Tibial nerve (tissue), 4 donors: ENCODE data around the gene FNDC3B.

ENCODE experiments used
- EP300 ChIP-seq, 2 donors: sonication (generic); formaldehyde crosslinking; IDR thresholded peaks; one replicate each; pipeline ENCODE4 v1.6.1; 2017; ENCODE audit warnings: antibody characterized with exemption in 2 of 2, mild to moderate bottlenecking in 1 of 2
- POLR2A ChIP-seq, 2 donors: fragments of 450-650 bp; IDR thresholded peaks; one replicate each; pipeline ENCODE4 v1.6.1; 2017; ENCODE audit warnings: antibody characterized with exemption in 2 of 2, mild to moderate bottlenecking in 2 of 2, moderate library complexity in 2 of 2
- TF ChIP-seq, protein P1 (sequence below), 5 experiments: fragments of 200-600 bp in 3 of 5; fragments of 450-650 bp in 2 of 5; sonication (generic) in 3 of 5; IDR thresholded peaks; one replicate each; pipeline ENCODE4 v1.5.1; 2016 to 2019; ENCODE audit warnings: antibody characterized with exemption in 5 of 5, mild to moderate bottlenecking in 3 of 5, moderate library complexity in 2 of 5

DNA sequence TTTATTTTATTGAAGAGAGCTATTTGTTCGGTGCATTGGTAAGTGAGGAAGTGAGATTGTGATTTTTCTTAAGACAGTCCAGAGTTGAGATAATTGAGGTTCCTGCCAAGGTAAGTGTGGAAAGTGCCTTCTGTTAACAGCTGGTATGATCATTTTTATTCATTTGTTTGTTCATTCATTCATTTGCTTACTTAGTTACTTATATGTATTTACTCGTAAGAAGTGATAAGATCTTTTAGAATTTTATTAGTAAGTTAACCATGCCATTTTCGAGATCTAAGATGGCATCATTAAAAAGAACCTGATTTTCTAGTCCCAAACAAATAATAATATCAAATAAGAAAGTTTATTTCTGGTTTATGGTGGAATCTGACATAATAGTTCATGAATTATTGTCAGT lies 258.9 kb downstream of the FNDC3B start:
- TF ChIP-seq, protein P1, sequence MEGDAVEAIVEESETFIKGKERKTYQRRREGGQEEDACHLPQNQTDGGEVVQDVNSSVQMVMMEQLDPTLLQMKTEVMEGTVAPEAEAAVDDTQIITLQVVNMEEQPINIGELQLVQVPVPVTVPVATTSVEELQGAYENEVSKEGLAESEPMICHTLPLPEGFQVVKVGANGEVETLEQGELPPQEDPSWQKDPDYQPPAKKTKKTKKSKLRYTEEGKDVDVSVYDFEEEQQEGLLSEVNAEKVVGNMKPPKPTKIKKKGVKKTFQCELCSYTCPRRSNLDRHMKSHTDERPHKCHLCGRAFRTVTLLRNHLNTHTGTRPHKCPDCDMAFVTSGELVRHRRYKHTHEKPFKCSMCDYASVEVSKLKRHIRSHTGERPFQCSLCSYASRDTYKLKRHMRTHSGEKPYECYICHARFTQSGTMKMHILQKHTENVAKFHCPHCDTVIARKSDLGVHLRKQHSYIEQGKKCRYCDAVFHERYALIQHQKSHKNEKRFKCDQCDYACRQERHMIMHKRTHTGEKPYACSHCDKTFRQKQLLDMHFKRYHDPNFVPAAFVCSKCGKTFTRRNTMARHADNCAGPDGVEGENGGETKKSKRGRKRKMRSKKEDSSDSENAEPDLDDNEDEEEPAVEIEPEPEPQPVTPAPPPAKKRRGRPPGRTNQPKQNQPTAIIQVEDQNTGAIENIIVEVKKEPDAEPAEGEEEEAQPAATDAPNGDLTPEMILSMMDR (IDR thresholded peaks at IDR 0.05): no peak
- TF ChIP-seq EP300 (IDR thresholded peaks at IDR 0.05) (no peak), POLR2A (IDR thresholded peaks at IDR 0.05) (no peak)
